Trophoblast cell (in vitro differentiated cells and primary cell): ENCODE results near the gene PPFIA3.
"Not testable (repeated sequence)": the region's sequence is repeated elsewhere in the genome, so short reads cannot be mapped to it uniquely, and the experiment has no call there.

Experiments
- DNase-seq, 2 donors: peaks; one replicate each; pipeline ENCODE4 v3.0.0-alpha.2; 2016
- H2AFZ ChIP-seq: 2 replicates; pipeline ENCODE4 v1.6.1; 2013; ENCODE audit warnings: low read length, moderate library complexity, mild to moderate bottlenecking; ENCODE audit not compliant: insufficient read depth, poor library complexity
- H2AK5ac ChIP-seq: 2 replicates; pipeline ENCODE4 v1.6.1; 2013; ENCODE audit warnings: mild to moderate bottlenecking, low read length
- H2BK120ac ChIP-seq: 2 replicates; pipeline ENCODE4 v1.6.1; 2013; ENCODE audit warnings: low read length, mild to moderate bottlenecking, moderate library complexity; ENCODE audit not compliant: insufficient read depth, poor library complexity
- H2BK12ac ChIP-seq: 2 replicates; pipeline ENCODE4 v1.6.1; 2013; ENCODE audit warnings: mild to moderate bottlenecking, low read length, moderate library complexity
- H2BK5ac ChIP-seq: 2 replicates; pipeline ENCODE4 v1.6.1; 2013; ENCODE audit warnings: low read length, low read depth, moderate library complexity, mild to moderate bottlenecking; ENCODE audit not compliant: poor library complexity
- H3K14ac ChIP-seq: 2 replicates; pipeline ENCODE4 v1.6.1; 2013; ENCODE audit warnings: mild to moderate bottlenecking, low read length
- H3K18ac ChIP-seq: 2 replicates; pipeline ENCODE4 v1.6.1; 2013; ENCODE audit warnings: mild to moderate bottlenecking, low read length
- H3K23ac ChIP-seq: 2 replicates; pipeline ENCODE4 v1.6.1; 2013; ENCODE audit warnings: low read length
- H3K27ac ChIP-seq: 2 replicates; pipeline ENCODE4 v1.5.1; 2013; ENCODE audit warnings: low read depth, mild to moderate bottlenecking, inconsistent platforms, low read length, moderate library complexity
- H3K27me3 ChIP-seq: 2 replicates; pipeline ENCODE4 v1.6.1; 2013; ENCODE audit warnings: inconsistent platforms, mild to moderate bottlenecking, low read length, moderate library complexity; ENCODE audit not compliant: insufficient read depth
- H3K36me3 ChIP-seq, 2 experiments: 1 replicate in 1 of 2; 2 replicates in 1 of 2; pipeline ENCODE4 v1.6.1; 2013; ENCODE audit warnings: low read length in 2 of 2, mild to moderate bottlenecking in 2 of 2, moderate library complexity in 1 of 2; ENCODE audit not compliant: insufficient read depth in 2 of 2, control insufficient read depth in 1 of 2
- H3K4ac ChIP-seq: 2 replicates; pipeline ENCODE4 v1.6.1; 2013; ENCODE audit warnings: low read depth, mild to moderate bottlenecking, low read length, moderate library complexity
- H3K4me1 ChIP-seq, 2 experiments: 1 replicate in 1 of 2; 2 replicates in 1 of 2; pipeline ENCODE4 v1.6.1; 2013; ENCODE audit warnings: low read length in 2 of 2, mild to moderate bottlenecking in 2 of 2, moderate library complexity in 1 of 2; ENCODE audit not compliant: insufficient read depth in 2 of 2, control insufficient read depth in 1 of 2
- H3K4me2 ChIP-seq: 2 replicates; pipeline ENCODE4 v1.6.1; 2013; ENCODE audit warnings: inconsistent platforms, mild to moderate bottlenecking, low read length, moderate library complexity
- H3K4me3 ChIP-seq: 2 replicates; pipeline ENCODE4 v1.5.1; 2013; ENCODE audit warnings: mild to moderate bottlenecking, low read depth, low read length, inconsistent platforms
- H3K79me1 ChIP-seq: one replicate; pipeline ENCODE4 v1.6.1; 2013; ENCODE audit warnings: low read length
- H3K79me2 ChIP-seq: 2 replicates; pipeline ENCODE4 v1.6.1; 2013; ENCODE audit warnings: low read length, mild to moderate bottlenecking; ENCODE audit not compliant: control insufficient read depth, insufficient read depth, poor library complexity
- H3K9ac ChIP-seq: 2 replicates; pipeline ENCODE4 v1.6.1; 2013; ENCODE audit warnings: mild to moderate bottlenecking, low read length
- H3K9me3 ChIP-seq: 2 replicates; pipeline ENCODE4 v1.6.1; 2013; ENCODE audit warnings: low read depth, mild to moderate bottlenecking, control low read depth, inconsistent platforms, low read length; ENCODE audit not compliant: insufficient read depth
- H4K12ac ChIP-seq: 2 replicates; pipeline ENCODE4 v1.6.1; 2013; ENCODE audit warnings: low read depth, mild to moderate bottlenecking, low read length, moderate library complexity
- H4K8ac ChIP-seq: 2 replicates; pipeline ENCODE4 v1.6.1; 2013; ENCODE audit warnings: low read depth, mild to moderate bottlenecking, low read length, moderate library complexity
- H4K91ac ChIP-seq: one replicate; pipeline ENCODE4 v1.6.1; 2013; ENCODE audit warnings: low read depth, mild to moderate bottlenecking, low read length, moderate library complexity
- WGBS: extraction: QIAGEN DNeasy Blood & Tissue Kit; methylation state at CpG from one replicate; pipeline ENCODE4 v1.1.7; 2013; ENCODE audit warnings: missing lambda C conversion rate; ENCODE audit not compliant: insufficient read length, insufficient coverage; ENCODE audit errors: extremely low coverage; 5-methylcytosine and 5-hydroxymethylcytosine counted together

PPFIA3 gene

DNA sequence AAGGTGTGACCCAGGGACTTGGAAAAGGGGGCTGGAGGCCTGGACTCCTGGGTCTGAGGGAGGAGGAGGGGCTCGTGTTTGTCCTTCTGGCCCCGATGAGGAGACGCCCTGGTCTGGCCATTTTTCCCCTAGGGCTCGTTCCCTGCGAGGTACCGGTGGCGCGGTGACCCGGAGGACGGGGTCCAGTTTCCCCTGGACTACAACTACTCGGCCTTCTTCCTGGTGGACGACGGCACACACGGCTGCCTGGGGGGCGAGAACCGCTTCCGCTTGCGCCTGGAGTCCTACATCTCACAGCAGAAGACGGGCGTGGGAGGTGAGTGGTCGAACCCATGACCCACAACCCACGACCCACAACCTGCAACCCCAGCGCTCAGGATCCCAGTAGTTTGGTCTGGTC lies 49.1 kb downstream of the PPFIA3 start:
- no peak overlapping the region for H3K23ac ChIP-seq
- no peaks in the 10 kb centered on the region for H3K9me3 ChIP-seq
- no peak overlapping the region for H2AFZ ChIP-seq
- H3K4ac ChIP-seq: no peak overlapping the region
- no peaks in the 10 kb centered on the region for H3K79me2 ChIP-seq
- peaks cover 30 to 41% of the 10 kb centered on the region in 2 experiments for H3K36me3 ChIP-seq
- no peak overlapping the region for H3K9ac ChIP-seq
- H2AK5ac ChIP-seq: no peak overlapping the region
- H3K27me3 ChIP-seq: no peaks in the 10 kb centered on the region
- H3K14ac ChIP-seq: no peak overlapping the region
- DNase-seq: no peak
- H3K18ac ChIP-seq: no peak overlapping the region
- no peak overlapping the region for H4K91ac ChIP-seq
- no peak overlapping the region for H3K4me3 ChIP-seq
- no peak overlapping the region for H4K12ac ChIP-seq
- H3K4me2 ChIP-seq: no peak overlapping the region
- no peak overlapping the region for H3K27ac ChIP-seq
- H4K8ac ChIP-seq: no peak overlapping the region
- no peak overlapping the region for H2BK120ac ChIP-seq
- no peak overlapping the region for H2BK5ac ChIP-seq
- H3K79me1 ChIP-seq: no peaks in the 10 kb centered on the region
- no peaks in the 10 kb centered on the region for H3K4me1 ChIP-seq
- no peak overlapping the region for H2BK12ac ChIP-seq
- WGBS: no CpG with 5 or more reads among the region's 23 CpGs

DNA sequence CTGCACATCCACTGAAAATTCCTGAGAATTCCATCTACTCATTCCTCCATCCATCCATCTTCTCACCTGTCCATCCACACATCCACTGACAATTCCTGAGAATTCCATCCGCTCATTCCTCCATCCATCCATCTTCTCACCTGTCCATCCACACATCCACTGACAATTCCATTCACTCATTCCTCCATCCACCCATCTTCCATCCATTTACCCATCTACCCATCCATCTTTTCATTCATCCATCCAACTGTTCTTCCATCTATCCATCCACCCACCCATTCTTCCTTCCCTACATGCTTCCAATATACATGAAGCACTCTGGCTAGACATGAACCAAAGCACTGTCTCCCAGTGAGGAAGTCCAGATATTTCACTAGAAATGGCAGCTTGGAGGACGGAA lies 53.9 kb downstream of the PPFIA3 start:
- H3K27me3 ChIP-seq: no peaks in the 10 kb centered on the region
- H4K8ac ChIP-seq: no peak overlapping the region
- H3K36me3 ChIP-seq: peaks cover 23 to 41% of the 10 kb centered on the region in 2 experiments
- H3K4me1 ChIP-seq: no peaks in the 10 kb centered on the region
- no peak overlapping the region for H3K4ac ChIP-seq
- no peak overlapping the region for H2BK120ac ChIP-seq
- no peak overlapping the region for H2BK5ac ChIP-seq
- H3K4me2 ChIP-seq: no peak overlapping the region
- no peaks in the 10 kb centered on the region for H3K79me1 ChIP-seq
- no CpG with 5 or more reads among the region's 2 CpGs for WGBS
- H3K23ac ChIP-seq: no peak overlapping the region
- H4K91ac ChIP-seq: no peak overlapping the region
- no peak overlapping the region for H2AFZ ChIP-seq
- H3K27ac ChIP-seq: no peak overlapping the region
- no peak overlapping the region for H2BK12ac ChIP-seq
- no peak overlapping the region for H4K12ac ChIP-seq
- DNase-seq: no peak
- H3K79me2 ChIP-seq: no peaks in the 10 kb centered on the region
- H3K18ac ChIP-seq: no peak overlapping the region
- H3K14ac ChIP-seq: no peak overlapping the region
- no peaks in the 10 kb centered on the region for H3K9me3 ChIP-seq
- H3K4me3 ChIP-seq: no peak overlapping the region
- H3K9ac ChIP-seq: no peak overlapping the region
- no peak overlapping the region for H2AK5ac ChIP-seq

DNA sequence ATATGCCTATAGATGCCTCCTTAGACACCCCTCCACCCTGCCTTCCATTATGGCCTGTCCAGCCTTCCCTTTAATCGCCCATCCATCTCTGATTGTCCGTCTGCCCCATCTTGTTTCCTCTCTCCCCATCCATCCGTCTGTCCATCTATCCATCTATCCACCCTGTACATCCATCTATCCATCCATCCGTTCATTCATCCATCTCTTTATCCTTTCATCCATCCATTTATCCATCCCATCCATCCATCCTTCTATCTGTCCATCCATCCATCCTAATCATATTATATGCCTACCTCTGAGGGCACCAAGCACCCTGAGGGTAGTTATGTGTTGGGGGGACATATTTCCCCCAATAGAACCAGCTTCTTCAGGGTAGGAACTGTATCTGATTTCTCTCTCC lies 61.3 kb downstream of the PPFIA3 start:
- 100% methylated on average over 1 of the region's 4 CpGs for WGBS
- H3K9me3 ChIP-seq: peaks cover 2% of the 10 kb centered on the region
- H3K14ac ChIP-seq: no peak overlapping the region
- H2AFZ ChIP-seq: no peak overlapping the region
- no peak overlapping the region for H4K8ac ChIP-seq
- no peak overlapping the region for H2BK120ac ChIP-seq
- DNase-seq: no peak
- H2BK12ac ChIP-seq: no peak overlapping the region
- H4K91ac ChIP-seq: no peak overlapping the region
- no peaks in the 10 kb centered on the region for H3K27me3 ChIP-seq
- H4K12ac ChIP-seq: no peak overlapping the region
- H3K4me2 ChIP-seq: no peak overlapping the region
- H3K36me3 ChIP-seq: peaks cover 15 to 17% of the 10 kb centered on the region in 2 experiments
- no peak overlapping the region for H3K18ac ChIP-seq
- H3K23ac ChIP-seq: no peak overlapping the region
- no peak overlapping the region for H2BK5ac ChIP-seq
- no peak overlapping the region for H3K9ac ChIP-seq
- H3K27ac ChIP-seq: no peak overlapping the region
- no peak overlapping the region for H2AK5ac ChIP-seq
- no peaks in the 10 kb centered on the region for H3K79me2 ChIP-seq
- H3K79me1 ChIP-seq: no peaks in the 10 kb centered on the region
- no peaks in the 10 kb centered on the region for H3K4me1 ChIP-seq
- no peak overlapping the region for H3K4me3 ChIP-seq
- no peak overlapping the region for H3K4ac ChIP-seq

DNA sequence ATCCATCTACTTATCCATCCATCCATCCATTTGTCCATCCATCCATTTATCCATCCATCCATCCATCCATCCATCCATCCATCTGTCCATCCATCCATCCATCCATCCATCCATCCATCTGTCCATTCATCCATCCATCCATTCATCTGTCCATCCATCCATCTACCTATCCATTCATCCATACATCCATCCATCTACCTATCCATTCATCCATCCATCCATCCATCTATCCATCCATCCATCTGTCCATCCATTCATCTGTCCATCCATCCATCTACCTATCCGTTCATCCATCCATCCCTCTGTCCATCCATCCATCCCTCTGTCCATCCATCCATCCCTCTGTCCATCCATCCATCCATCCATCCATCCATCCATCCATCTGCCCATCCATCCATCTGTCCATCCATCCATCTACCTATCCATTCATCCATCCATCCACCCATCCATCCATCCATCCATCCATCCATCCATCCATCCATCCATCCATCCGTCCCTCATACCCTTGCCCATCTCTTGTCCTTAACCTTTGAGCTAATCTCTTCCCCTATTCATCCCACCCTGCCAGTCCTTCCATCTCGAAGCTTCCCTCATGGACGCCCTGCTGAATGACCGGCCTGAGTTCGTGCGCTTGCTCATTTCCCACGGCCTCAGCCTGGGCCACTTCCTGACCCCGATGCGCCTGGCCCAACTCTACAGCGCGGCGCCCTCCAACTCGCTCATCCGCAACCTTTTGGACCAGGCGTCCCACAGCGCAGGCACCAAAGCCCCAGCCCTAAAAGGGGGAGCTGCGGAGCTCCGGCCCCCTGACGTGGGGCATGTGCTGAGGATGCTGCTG lies 62.9 kb downstream of the PPFIA3 start:
- H2BK12ac ChIP-seq, H3K4me3 ChIP-seq, H3K9me3 ChIP-seq, H3K18ac ChIP-seq, DNase-seq, H3K9ac ChIP-seq, H3K4me1 ChIP-seq, H3K27me3 ChIP-seq, H3K14ac ChIP-seq, H3K4me2 ChIP-seq, H2AFZ ChIP-seq, H2BK120ac ChIP-seq, H4K91ac ChIP-seq, H2BK5ac ChIP-seq, H3K79me1 ChIP-seq, H4K8ac ChIP-seq, H2AK5ac ChIP-seq, H3K23ac ChIP-seq, H4K12ac ChIP-seq, H3K4ac ChIP-seq, H3K79me2 ChIP-seq, H3K27ac ChIP-seq: not testable (repeated sequence)
- 100% methylated on average over 1 of the region's 20 CpGs for WGBS
- H3K36me3 ChIP-seq: peaks cover 14 to 15% of the 10 kb centered on the region in 2 experiments
